HCT116 (cell line): ENCODE measurements around the gene EHMT1. TPM values are rescaled to one million over a fixed set of nuclear protein-coding genes. Genes with fewer than 3 reads are reported as not detected.

Experiments used
- ATAC-seq: fragments of 200-7000 bp; cut with Tn5 transposase; 2 replicates; pipeline ENCODE4 v1.9.1; 2020; ENCODE audit warnings: mild to moderate bottlenecking, moderate library complexity
- BruUV-seq: library from RNA; stranded (reverse); fragments of 400-500 nt; replicated peaks from 2 replicates; lab custom pipeline; 2021; lab: Mats Ljungman, UMichigan
- CTCF ChIA-PET: fragments of 300-600 bp; sonication (Branson Sonifier 250); formaldehyde crosslinking; loops from one replicate; lab custom pipeline; 2021; ENCODE audit warnings: antibody characterized with exemption; lab: Charles Lee
- POLR2A ChIA-PET: fragments of 300-600, 350-600 bp; sonication (Branson Sonifier 250); formaldehyde crosslinking; loops from one replicate; lab custom pipeline; 2021; ENCODE audit warnings: antibody characterized with exemption; lab: Charles Lee
- RAD21 ChIA-PET, 2 experiments: fragments of 300-600 bp; sonication (Branson Sonifier 250); formaldehyde crosslinking; loops; one replicate each; lab custom pipeline; 2023; ENCODE audit warnings: low total read pairs in 2 of 2; ENCODE audit not compliant: uncharacterized antibody in 2 of 2, unreplicated experiment in 2 of 2, low non-redundant PET in 1 of 2; lab: Charles Lee
- DNase-seq: peaks from one replicate; pipeline ENCODE4 v3.0.0-alpha.2; 2010; ENCODE audit warnings: low read depth, low spot score
- H2AFZ ChIP-seq: fragments of 200-600 bp; shearing (Covaris generic), sonication (generic); 2 replicates; pipeline ENCODE4 v1.6.1; 2017; ENCODE audit warnings: low read depth, mixed run types, mixed read lengths, antibody characterized with exemption, low read length; ENCODE audit not compliant: poor library complexity, severe bottlenecking
- H3K27ac ChIP-seq: 2 replicates; pipeline ENCODE4 v1.5.1; 2012; ENCODE audit warnings: low read depth, low read length
- H3K27me3 ChIP-seq: fragments of 200-600 bp; sonication (generic); 2 replicates; pipeline ENCODE4 v1.6.1; 2016; ENCODE audit warnings: mixed run types, low read length, mixed read lengths; ENCODE audit not compliant: insufficient read depth
- H3K36me3 ChIP-seq, 2 experiments: fragments of 200-500 bp in 1 of 2; fragments of 200-600 bp in 1 of 2; sonication (Bioruptor generic) in 1 of 2; sonication (generic) in 1 of 2; 2 replicates each; pipeline versions ENCODE4 v1.5.1 to v1.6.1; 2014 to 2016; ENCODE audit warnings: low read length in 2 of 2, inconsistent platforms in 1 of 2, mixed read lengths in 1 of 2, mixed run types in 1 of 2; ENCODE audit not compliant: insufficient read depth in 2 of 2, control insufficient read depth in 1 of 2
- H3K4me1 ChIP-seq, 2 experiments: fragments of 200-600 bp in 1 of 2; sonication (generic) in 1 of 2; 2 replicates each; pipeline versions ENCODE4 v1.5.1 to v1.6.1; 2012 to 2017; ENCODE audit warnings: low read length in 2 of 2, inconsistent platforms in 1 of 2, mild to moderate bottlenecking in 1 of 2, mixed read lengths in 1 of 2, mixed run types in 1 of 2, moderate library complexity in 1 of 2; ENCODE audit not compliant: insufficient read depth in 2 of 2, control insufficient read depth in 1 of 2
- H3K4me2 ChIP-seq: fragments of 200-600 bp; sonication (generic); 2 replicates; pipeline ENCODE4 v1.6.1; 2017; ENCODE audit warnings: mixed run types, low read length, mixed read lengths
- H3K4me3 ChIP-seq, 2 experiments: fragments of 200-600 bp in 1 of 2; sonication (generic) in 1 of 2; replicated peaks in 1 of 2; 2 replicates each; pipeline ENCODE4 v1.5.1; 2011 to 2016; ENCODE audit warnings: low read length in 2 of 2, control low read depth in 1 of 2, low read depth in 1 of 2, mild to moderate bottlenecking in 1 of 2, mixed read lengths in 1 of 2, mixed run types in 1 of 2
- H3K79me2 ChIP-seq: fragments of 200-600 bp; sonication (generic); 2 replicates; pipeline ENCODE4 v1.6.1; 2017; ENCODE audit warnings: mild to moderate bottlenecking, mixed run types, low read length, moderate library complexity, mixed read lengths; ENCODE audit not compliant: insufficient read depth
- H3K9ac ChIP-seq: fragments of 200-600 bp; sonication (generic); 2 replicates; pipeline ENCODE4 v1.6.1; 2016; ENCODE audit warnings: low read length, mixed read lengths
- H3K9me2 ChIP-seq: fragments of 200-600 bp; sonication (generic), shearing (Covaris generic); 2 replicates; pipeline ENCODE4 v1.6.1; 2017; ENCODE audit warnings: mixed run types, mild to moderate bottlenecking, moderate library complexity; ENCODE audit not compliant: insufficient read depth
- H3K9me3 ChIP-seq, 2 experiments: fragments of 200-500 bp in 1 of 2; fragments of 200-600 bp in 1 of 2; sonication (Bioruptor generic) in 1 of 2; sonication (generic) in 1 of 2; 2 replicates each; pipeline ENCODE4 v1.6.1; 2014 to 2017; ENCODE audit warnings: low read length in 2 of 2, mixed read lengths in 2 of 2, inconsistent platforms in 1 of 2, low read depth in 1 of 2, mild to moderate bottlenecking in 1 of 2, mixed run types in 1 of 2, moderate library complexity in 1 of 2; ENCODE audit not compliant: control insufficient read depth in 1 of 2, insufficient read depth in 1 of 2
- H4K20me1 ChIP-seq: fragments of 200-600 bp; sonication (generic), shearing (Covaris generic); 2 replicates; pipeline ENCODE4 v1.6.1; 2017; ENCODE audit warnings: mixed run types, mild to moderate bottlenecking, moderate library complexity; ENCODE audit not compliant: insufficient read depth
- CBX3 ChIP-seq: IDR thresholded peaks from 2 replicates; pipeline ENCODE4 v1.6.1; 2012; ENCODE audit warnings: low read depth
- CTCF ChIP-seq, 3 experiments: fragments of 200-600 bp in 1 of 3; sonication (generic) in 1 of 3; IDR thresholded peaks in 2 of 3; conservative IDR thresholded peaks in 1 of 3; 2 replicates each; pipeline ENCODE4 v1.5.1; 2012 to 2017; ENCODE audit warnings: low read depth in 2 of 3, low read length in 2 of 3, antibody characterized with exemption in 1 of 3, borderline replicate concordance in 1 of 3, control low read depth in 1 of 3, mild to moderate bottlenecking in 1 of 3, mixed read lengths in 1 of 3, mixed run types in 1 of 3, moderate library complexity in 1 of 3; ENCODE audit not compliant: insufficient read depth in 1 of 3
- ELF1 ChIP-seq: IDR thresholded peaks from 2 replicates; pipeline ENCODE4 v1.6.1; 2012; ENCODE audit warnings: low read depth, borderline replicate concordance
- EZH2 ChIP-seq: fragments of 200-600 bp; sonication (generic); IDR thresholded peaks from 2 replicates; pipeline ENCODE4 v1.6.1; 2017; ENCODE audit warnings: antibody characterized with exemption, mixed run types
- FOSL1 ChIP-seq: IDR thresholded peaks from 2 replicates; pipeline ENCODE4 v1.6.1; 2012; ENCODE audit warnings: low read depth
- JUND ChIP-seq: IDR thresholded peaks from 2 replicates; pipeline ENCODE4 v1.6.1; 2012
- MAX ChIP-seq: IDR thresholded peaks from 2 replicates; pipeline ENCODE4 v1.6.1; 2012
- RAD21 ChIP-seq: IDR thresholded peaks from 2 replicates; pipeline ENCODE4 v1.6.1; 2012; ENCODE audit warnings: low read depth, mild to moderate bottlenecking
- REST ChIP-seq: IDR thresholded peaks from 2 replicates; pipeline ENCODE4 v1.6.1; 2012; ENCODE audit warnings: low read depth
- SIN3A ChIP-seq: IDR thresholded peaks from 2 replicates; pipeline ENCODE4 v1.6.1; 2012; ENCODE audit warnings: low read depth
- SP1 ChIP-seq: IDR thresholded peaks from 2 replicates; pipeline ENCODE4 v1.6.1; 2012; ENCODE audit warnings: low read depth
- TCF7L2 ChIP-seq: IDR thresholded peaks from 2 replicates; pipeline ENCODE4 v1.7.0; 2011; ENCODE audit warnings: borderline replicate concordance, inconsistent platforms; ENCODE audit not compliant: insufficient read depth, insufficient read length; ENCODE audit errors: extremely low read depth
- YY1 ChIP-seq: IDR thresholded peaks from 2 replicates; pipeline ENCODE4 v1.6.1; 2011; ENCODE audit warnings: low read length, low read depth, moderate library complexity, mild to moderate bottlenecking; ENCODE audit not compliant: insufficient replicate concordance; ENCODE audit errors: extremely low read depth
- ZBTB33 ChIP-seq: IDR thresholded peaks from 2 replicates; pipeline ENCODE4 v1.6.1; 2011; ENCODE audit warnings: mild to moderate bottlenecking, low read length, moderate library complexity; ENCODE audit not compliant: insufficient replicate concordance; ENCODE audit errors: extremely low read depth
- ZFX ChIP-seq: fragments of 450-650 bp; IDR thresholded peaks from 2 replicates; pipeline ENCODE4 v1.6.1; 2017
- intact Hi-C: fragments of 100-400 bp; cut with micrococcal nuclease; formaldehyde crosslinking; loops from 2 replicates; pipeline ENCODE4 v1.10.0; 2022
- total RNA-seq: library from RNA; stranded (reverse); gene quantifications from one replicate; pipeline ENCODE4 v1.2.1, GENCODE V29; 2021; ENCODE audit not compliant: unreplicated experiment

Gene EHMT1
- total RNA-seq, 1 experiment from 2014 or later: 86.1 TPM

- H3K27me3 ChIP-seq: no peaks in the 10 kb centered on the region
- H3K4me1 ChIP-seq: no peaks in the 10 kb centered on the region
- RAD21 ChIA-PET: no interaction called here
- no peaks in the 10 kb centered on the region; the same call in 1 of the 2 replicates for H4K20me1 ChIP-seq
- no peak for TF ChIP-seq REST
- TF ChIP-seq TCF7L2: no peak
- TF ChIP-seq JUND: no peak
- TF ChIP-seq RAD21: no peak
- no peak for TF ChIP-seq CTCF (IDR thresholded peaks at IDR 0.05 in 2 of 3, conservative IDR thresholded peaks at IDR 0.05 in 1 of 3; ENCODE audit: borderline replicate concordance in 1 of 3, insufficient read depth in 1 of 3, low read depth in 2 of 3, low read length in 2 of 3)
- TF ChIP-seq ZBTB33: no peak
- TF ChIP-seq ZFX: no peak
- TF ChIP-seq YY1: no peak
- no peak for TF ChIP-seq ELF1
- TF ChIP-seq SP1: no peak
- no peak for TF ChIP-seq CBX3
- no peak for TF ChIP-seq SIN3A
- TF ChIP-seq MAX: no peak
- no peak for TF ChIP-seq EZH2
- no peak for TF ChIP-seq FOSL1
- H3K9ac ChIP-seq: no peak overlapping the region
- H2AFZ ChIP-seq: no peak overlapping the region
- H3K79me2 ChIP-seq: peaks cover 99% of the 10 kb centered on the region
- no peaks in the 10 kb centered on the region for H3K36me3 ChIP-seq
- H3K9me2 ChIP-seq: no peaks in the 10 kb centered on the region
- no peak for DNase-seq
- no peaks in the 10 kb centered on the region for H3K9me3 ChIP-seq
- CTCF ChIA-PET: no interaction called here
- intact Hi-C loops: no loop called here
- BruUV-seq: no TSS peak
- H3K27ac ChIP-seq: no peak overlapping the region
- no peak for ATAC-seq
- POLR2A ChIA-PET: no interaction called here
- H3K4me3 ChIP-seq: no peak overlapping the region
- no peak overlapping the region for H3K4me2 ChIP-seq
Observed at GRCh38 chr9:137688261-137688660, 69.5 kb downstream of the EHMT1 start.
